ENCODE measurements around the gene IMPDH2.

The IMPDH2 gene

DNA sequence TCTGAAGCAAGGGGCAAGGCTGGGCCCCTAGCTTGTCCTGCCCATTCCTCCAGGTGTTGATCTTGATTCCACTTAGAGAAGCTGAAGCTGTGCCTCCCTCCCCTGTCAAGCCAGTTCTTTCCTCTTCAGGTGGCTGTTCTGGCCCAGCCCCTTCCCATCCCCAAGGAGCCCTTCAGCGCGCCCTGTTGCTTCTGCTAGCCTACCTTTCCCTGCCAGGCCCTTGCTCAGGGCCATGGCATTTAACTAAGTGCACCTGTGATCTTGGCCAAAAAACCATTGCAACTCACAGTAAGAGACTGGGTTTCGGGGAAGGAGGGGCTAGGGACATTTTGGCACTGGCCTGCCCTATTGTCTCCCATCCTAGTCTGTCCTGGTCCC, 23.9 kb downstream of the IMPDH2 start:
- DNase-seq = no peak

DNA sequence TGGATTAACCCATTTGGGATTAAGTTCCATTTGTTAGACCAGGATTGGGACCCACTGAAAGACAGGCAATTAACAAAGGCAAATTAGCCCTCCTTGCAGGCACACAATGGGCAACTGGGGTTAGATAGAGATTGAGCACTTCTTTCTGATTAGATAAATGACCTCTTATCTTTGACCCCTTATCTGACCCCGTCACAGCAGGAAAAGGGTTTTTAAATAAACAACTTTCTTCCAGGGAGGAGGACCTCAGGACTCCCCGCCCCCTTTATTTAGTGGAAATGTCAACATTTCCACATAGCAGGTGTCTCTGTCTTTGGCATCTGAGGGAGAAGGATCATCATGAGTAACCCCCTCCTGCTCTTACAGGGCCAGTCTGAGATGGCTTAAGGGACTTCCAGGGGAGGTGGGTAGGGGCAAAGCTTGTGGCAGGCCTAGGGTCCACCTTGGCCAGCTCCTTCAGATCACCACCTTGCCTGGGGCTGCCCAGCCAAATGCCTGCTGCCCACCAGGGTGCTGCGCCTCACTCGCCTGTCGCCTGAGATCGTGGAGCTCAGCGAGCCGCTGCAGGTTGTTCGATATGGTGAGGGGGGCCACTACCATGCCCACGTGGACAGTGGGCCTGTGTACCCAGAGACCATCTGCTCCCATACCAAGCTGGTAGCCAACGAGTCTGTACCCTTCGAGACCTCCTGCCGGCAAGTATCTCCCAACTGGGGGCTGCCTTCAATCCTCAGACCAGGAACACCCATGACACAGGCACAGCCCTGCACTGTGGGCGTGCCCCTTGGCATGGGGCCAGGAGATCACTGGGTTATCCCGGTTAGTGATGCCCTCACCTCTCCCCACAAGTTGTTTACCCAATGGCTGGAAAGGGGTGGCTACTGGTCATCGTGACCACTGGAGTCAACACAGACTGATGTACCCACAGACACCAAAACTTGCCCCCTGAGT, 24.6 kb downstream of the IMPDH2 start:
- no peak for DNase-seq

DNA sequence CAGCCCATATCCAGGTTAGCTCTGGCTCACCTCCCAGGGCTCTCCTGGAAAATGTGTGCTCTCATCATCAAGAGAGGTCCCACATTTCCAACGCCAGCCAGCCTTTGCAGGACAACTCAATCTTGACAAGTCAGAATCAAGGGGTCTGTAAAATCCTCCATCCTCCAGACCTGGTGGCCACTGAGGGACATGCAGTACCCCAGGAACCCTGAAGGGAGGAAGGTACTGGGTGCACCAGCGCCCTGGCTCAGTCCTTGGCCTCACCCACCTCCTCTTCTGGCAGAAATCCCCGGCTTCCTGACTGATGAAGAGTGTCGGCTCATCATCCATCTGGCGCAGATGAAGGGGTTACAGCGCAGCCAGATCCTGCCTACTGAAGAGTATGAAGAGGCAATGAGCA, 28.0 kb downstream of the IMPDH2 start:
- DNase-seq = no peak

DNA sequence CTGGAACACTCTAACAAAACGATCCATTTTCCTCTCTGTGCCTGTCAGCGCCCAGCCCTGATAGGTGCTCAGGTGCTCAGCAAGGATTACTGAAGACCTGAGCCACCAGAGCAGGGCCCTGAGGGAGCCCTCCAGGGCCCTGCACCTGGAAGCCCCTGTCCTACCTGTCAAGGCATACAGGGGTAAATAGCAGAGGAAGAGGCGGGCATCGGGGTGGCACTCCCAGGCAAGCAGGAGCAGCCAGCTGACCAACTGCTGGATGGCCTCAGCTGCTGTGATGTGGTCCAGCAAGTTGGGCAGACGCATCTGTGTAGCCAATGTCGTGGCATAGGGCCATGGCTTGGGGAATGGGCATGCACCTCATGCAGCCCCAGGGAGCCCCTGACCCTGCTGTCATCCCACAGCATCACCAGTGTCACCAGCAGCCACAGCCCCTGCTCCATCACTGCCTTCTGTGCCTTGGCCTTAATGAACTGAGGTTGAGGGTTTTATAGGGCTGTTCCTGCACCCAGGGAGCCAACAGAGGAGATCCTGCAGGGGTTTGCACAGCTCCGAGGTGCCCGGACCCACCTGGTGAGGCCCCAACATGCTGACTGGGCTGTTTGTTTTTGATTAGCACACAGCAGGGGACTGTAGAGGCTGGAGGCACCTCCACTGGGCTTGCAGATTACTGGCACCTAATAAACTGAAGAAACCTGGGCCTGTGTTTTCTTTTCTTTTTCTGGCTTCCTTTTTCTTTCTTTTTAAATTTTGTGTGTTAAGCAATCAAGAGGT, 29.9 kb downstream of the IMPDH2 start:
- DNase-seq = no peak

DNA sequence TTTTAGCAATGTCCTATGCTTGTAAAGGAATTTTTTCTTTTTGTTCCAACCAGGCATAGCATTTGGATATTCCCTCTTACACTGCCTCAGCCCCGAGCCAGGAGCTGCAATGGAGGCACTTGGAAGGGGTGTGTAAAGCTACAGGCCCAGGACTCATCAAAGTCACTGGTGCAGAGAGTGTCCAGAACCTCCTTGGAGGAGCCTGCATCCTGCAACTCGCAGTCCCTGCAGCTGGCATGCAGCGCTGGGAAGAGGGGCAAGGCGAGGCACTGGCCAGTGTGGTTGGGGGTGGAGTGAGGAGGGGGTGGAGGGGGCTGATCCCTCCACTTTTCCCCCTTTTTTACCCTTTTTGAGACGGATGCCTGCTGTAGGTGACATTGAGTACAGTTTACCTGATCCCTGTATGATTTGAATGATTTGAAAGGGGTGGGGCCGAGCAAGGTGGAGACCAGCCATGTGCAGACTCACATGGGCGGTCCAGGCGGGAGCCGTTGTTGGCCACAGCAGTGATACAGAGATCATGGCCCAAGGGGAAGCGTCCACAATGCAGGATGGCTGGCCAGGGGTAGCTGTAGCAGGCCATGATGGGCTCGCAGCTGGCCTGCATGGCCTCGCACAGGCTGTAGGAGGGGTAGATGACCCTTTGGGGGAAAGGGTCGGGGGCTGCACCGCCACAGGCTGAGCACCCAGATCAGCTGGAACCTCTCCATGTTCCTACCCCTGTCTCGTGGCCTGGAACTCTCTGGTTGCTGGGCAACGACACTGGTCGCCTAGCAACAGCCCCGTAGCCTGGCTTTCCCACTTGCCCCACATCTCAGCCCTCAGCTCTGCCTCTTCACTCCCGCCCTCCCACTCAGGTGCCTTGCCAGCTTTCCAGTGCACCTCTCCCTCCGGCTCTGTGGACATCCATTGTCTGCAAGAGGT, 31.2 kb downstream of the IMPDH2 start:
- DNase-seq = no peak

DNA sequence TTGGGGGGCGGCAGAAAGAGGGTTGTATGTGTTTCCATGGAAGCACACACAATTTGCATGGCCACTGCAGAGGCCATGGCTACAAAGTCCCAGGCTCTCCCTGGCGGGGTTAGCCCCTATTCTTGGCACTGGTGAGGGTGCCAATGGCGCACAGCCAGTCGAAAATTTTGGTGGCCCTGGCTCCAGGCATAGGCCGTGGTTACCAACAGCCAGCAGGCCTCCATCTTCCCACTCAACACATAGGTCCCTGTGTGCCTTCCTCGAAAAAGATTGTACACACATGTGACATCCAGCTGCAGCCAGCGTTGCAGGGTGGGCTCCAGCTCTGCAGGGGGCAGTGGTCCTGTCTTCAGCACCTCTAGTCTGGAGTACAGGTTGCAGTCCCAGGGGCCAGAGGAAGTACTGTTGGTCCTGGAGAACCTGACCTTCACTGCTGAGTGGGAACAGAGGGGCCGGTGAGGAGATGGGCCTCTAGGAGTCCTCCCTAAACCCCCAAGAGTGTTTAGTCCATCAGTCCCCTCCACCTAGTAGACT, 32.0 kb downstream of the IMPDH2 start:
- DNase-seq = no peak

DNA sequence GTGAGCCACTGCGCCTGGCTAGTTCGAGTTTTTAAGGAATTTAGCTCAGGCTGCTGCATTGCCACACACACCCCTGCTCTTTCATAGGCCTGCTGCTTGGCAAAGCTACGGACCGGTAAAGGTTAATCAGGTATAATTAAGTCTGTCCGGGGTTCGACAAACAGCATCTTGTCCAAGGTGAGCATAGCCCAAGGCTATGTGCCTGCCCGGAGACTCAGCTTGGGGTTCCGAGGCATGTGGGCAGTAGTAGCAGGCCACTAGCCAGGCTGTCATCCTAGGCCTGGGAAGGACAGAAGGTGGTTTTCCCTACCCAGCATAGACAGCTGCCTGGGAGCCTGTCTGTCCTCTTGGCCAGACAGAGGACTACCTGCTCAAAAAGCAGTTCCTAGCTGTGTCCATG, 32.6 kb downstream of the IMPDH2 start:
- DNase-seq = no peak

DNA sequence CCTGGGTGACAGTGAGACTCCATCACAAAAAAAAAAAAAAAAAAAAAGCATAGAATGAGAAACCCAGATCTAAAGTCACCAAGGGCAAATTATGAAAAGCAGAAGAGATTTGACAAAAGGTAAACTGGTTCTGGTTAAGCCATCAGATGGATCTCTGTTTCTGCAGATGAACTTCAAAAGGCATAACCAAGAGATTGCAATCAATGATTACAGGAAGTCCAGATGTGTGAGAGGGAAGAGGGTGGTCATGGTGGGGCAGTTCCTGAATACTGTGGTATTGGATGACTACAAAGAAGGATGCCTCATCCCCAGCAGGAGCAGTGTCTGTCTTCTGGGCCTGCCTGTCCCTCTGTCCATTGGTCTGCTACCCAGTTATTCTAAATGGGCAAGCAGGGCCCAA, 35.4 kb downstream of the IMPDH2 start:
- no peak for DNase-seq

DNA sequence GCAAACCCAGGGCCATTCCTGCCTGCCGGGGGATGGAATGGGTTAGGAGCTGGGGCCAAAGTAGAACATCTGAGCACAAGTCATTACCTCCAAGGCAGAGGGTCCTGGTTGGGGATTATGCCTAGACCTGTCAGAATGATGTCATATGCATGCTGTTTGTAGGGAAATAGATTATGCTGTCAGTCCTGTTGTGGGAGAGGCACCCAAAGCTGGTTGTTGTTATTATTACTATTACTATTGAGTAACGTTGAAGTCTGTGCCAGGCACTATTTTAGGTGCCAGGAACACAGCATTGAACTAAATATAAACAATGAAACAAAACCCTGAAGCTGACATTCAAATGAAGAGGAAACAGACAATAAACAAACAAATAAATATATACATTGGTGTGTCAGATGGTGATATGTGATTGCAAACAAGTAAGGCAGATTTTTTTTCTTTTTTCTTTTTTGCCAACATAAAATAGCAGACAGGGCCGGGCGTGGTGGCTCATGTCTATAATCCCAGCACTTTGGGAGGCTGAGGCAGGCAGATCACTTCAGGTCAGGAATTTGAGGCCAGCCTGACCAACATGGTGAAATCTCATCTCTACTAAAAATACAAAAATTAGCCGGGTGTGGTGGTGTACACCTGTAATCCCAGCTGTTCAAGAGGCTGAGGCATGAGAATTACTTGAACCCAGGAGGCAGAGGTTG, 37.2 kb downstream of the IMPDH2 start:
- no peak for DNase-seq

DNA sequence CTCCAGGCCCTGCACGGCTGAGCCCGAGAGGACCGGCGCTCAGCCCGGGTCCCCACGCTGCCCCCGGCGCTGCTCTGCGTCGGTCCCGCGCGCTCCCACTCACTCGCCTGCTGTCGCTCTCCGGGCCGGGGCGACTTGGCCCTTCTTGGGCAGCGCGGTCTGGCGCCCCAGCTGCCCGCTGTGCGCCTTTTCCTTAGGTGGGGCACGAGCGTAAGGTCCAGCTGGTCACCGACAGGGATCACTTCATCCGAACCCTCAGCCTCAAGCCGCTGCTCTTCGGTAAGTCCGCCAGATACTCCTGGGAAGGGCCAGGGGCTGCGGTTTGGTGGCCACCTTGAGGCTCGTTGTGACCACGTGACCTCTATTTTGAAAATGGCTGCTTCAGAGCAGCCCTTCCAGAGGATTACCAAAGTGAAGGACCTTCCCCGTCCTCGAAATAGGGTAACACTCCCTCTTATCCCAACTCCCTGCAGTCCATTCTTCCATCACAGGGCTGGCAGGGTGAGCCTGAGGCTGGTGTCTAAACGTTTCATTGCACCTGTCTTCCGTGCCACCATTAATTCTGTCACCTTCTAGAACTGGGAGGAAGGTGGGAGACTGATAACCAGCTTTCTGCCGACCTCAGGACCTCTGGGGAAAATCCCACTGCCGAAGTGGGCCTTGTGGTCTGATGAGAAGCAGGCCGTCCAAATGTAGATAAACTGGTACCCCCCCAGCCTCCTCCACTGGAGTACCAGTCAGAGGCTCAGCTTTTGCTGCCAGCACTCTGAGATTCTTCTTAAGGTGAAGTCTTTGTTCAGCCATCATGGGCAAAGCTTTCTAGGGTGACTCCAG, 38.3 kb downstream of the IMPDH2 start:
- DNase-seq = no peak

DNA sequence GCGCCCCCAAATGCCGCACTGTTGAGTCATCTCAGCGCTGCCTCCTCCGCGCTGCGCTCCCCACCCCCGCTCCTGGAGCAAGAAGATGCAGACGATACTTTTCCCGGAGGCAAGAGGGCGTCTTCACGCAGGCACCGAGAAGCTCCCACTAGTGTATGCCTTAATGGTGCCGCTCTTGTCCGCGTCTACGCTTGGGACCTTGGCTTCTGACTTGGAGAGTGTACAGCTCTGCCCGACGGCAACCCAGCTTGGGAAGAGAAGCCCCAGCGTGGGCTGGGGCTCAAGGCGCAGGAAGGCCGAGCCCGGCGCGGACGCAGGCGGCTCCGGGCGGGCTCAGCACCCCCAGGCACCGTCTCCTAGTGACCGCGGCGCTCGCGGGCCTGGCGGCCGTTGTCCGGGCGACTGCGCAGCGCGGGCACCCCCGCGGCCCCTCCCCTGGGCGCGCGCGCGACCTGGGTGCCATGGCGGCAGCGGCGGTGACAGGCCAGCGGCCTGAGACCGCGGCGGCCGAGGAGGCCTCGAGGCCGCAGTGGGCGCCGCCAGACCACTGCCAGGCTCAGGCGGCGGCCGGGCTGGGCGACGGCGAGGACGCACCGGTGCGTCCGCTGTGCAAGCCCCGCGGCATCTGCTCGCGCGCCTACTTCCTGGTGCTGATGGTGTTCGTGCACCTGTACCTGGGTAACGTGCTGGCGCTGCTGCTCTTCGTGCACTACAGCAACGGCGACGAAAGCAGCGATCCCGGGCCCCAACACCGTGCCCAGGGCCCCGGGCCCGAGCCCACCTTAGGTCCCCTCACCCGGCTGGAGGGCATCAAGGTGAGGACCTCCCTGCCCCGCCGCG, 39.2 kb downstream of the IMPDH2 start, which contains the start of gene P4HTM:
Gene P4HTM (plus strand): TSS at position 446 of the 840 bp plus-strand sequence. CDS start 16 bp downstream, at position 462.
- peak; percentile 44 for DNase-seq

DNA sequence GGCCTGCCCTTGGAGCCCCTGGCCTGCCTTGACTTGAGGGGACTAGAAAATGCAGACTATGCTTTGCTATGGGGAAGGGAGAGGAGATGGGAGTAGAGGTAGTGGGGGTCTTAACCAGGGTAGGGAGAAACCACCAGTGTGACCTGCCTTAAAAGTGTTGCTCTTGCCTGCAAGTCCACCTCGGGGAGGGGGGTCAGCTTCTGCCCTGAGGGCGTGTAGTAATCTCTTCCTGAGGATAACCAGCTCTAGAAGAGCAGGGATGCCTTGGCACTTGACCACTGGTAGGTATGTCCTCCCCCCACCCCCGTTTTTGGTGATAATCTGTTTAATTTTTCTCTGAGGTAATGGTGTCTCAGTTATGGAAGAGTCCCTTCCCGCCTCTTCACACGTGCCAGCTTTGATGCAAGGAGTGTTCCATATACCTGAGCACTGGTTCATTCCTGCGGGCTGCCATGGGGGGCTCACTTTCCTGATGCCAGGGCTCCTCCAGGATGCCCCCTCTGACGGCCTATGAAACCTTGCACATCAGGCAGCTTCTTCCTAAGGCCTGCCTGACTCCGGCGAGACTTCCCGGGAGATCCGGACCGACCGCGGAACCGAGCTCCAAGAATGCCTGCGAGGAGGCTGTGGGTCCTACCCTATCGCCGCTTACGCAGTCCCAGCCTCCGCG, 39.9 kb downstream of the IMPDH2 start:
- no peak for DNase-seq

DNA sequence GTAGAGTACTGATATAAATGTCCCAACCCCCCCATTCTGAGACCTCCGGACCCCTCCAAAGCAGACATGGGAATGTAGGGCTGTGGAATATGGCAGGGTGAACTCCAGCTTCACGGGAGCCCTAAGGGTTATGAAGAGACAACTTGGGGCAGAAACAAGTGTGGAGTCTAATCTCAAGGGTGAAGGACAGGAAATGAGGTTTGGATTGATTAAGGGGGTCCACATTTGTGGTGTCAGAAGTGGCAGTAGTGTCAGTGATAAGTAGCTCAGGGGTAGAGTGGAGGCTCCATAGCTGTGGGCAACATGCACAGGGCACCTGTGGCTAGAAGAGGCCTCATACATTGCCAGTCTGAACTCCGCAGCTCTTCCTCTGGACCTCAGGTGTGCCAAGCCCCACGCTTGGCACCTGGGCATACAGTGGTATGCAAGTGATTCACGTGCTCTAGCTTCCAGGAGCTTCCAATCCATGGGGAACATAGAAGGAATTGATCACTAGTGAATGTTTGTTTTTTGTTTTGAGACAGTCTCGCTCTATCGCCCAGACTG, 43.3 kb downstream of the IMPDH2 start:
- no peak for DNase-seq

DNA sequence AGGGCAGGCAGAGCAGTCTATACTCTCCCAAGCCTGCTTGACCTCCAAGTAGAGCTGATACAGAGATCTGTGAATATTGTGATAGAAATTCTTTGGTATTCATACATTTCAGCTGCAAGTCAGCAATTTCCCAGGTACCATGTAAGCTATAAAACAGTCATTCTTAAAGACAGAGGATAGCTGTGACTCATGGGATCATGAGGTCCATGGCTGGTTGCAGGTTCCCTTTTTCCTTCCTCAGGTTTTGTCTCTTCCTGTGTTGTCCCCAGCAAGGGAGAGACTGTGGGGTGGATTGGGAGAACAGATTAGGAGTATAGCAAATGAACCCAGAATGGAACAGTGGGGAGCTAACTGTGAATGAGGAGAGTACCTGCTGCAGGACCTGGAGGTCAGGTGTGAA, 44.5 kb downstream of the IMPDH2 start:
- DNase-seq = no peak

DNA sequence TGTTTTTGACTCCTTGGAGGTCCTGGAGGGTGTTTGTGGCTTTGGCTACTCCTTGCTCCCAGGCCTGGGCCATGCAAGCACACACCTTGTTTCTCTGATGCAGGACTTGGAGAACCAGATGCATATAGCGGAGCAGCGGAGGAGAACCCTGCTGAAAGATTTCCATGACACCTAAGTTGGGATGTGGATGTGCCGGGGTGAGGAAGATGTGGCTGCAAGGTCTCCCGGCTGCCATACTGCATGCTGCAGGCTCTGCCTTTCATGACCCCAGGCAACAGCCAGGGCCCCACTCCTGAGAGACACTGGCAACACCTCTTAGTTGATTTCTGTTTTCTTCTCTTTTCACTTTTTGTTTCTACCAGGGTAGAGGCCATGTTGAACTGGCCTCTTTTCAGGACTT, 46.1 kb downstream of the IMPDH2 start:
- DNase-seq = no peak

DNA sequence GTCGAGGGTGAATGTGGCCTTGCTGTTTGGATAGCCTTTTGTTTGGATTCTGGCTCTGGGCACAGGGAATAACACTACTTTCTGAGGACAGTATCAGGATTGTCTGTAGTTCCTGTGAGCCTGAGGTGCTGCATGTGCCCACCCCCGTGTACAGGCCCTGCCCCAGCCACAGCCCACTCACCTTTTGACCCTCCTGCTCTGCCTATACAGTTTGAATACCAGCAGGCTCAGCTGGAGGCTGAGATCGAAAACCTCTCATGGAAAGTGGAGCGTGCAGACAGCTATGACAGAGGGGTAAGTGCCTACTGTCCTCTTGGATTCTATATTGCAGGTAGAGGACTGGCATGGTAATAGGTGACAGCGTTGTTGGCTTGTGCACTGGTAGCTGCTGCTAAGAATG, 46.5 kb downstream of the IMPDH2 start:
- no peak for DNase-seq

DNA sequence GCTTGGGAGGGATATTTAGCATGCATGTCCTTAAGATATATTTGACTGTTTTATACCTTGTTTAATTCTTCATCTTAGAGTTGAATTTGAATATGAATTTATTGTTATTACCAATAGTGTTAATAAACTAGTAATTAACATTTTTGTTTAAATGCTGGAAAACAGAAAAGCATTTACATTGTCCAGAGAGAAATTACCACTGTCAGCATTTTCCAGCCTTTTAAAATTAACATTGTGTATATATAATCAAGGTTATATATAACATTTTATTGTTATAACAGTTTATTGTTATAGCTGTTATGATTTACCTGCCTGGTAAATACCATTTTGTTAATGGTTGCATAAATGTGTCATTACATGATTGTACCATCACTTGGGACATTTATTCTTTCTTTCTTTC, 47.2 kb downstream of the IMPDH2 start:
- DNase-seq = no peak

DNA sequence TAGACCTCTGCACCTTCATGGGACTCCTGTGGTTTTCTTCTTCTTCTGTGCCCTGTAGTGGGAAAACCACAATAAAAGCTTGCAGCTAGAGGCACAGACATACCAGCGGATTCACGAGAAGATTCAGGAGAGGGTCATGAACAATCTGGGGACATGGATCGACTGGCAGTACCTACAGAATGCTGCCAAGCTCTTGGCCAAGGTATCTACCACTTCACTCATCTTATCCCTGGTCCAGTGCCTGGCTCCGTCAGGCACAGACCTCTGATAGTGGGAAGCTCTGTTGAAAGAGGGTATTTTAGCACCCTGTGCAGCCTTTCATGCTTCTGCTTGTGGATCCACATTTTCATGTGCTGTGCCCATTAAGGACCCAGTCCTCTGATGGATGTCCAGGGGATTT, 48.9 kb downstream of the IMPDH2 start:
- DNase-seq = no peak

DNA sequence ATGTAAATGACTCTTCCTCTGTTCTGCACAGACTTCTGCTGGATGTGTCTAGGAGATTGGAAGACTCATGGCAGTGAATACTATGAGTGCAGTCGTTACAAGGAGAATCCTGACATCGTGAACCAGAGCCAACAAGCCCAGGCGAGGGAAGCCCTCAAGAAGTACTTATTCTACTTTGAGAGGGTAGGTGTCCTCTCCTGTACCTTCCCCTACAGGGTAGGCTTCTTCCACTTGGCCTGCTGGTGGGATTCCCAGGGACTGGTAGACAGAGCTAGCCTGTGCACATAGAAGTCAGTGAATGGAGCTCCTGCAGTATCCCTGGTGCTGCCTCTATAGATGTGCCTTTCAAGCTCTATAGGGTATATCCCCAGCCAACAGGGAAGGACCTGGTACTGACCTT, 49.7 kb downstream of the IMPDH2 start:
- no peak for DNase-seq

All from NCI-H446 treated with DMSO at 0.1 percent for 48 hours (cell line).